GM19463 (cell line): ENCODE data around the gene FRA10AC1.

Experiments used
- ATAC-seq: cut with Tn5 transposase; IDR thresholded peaks from one replicate; pipeline ENCODE4 v1.9.1; 2021; ENCODE audit warnings: mild to moderate bottlenecking, moderate library complexity; ENCODE audit not compliant: unreplicated experiment

FRA10AC1 gene

DNA sequence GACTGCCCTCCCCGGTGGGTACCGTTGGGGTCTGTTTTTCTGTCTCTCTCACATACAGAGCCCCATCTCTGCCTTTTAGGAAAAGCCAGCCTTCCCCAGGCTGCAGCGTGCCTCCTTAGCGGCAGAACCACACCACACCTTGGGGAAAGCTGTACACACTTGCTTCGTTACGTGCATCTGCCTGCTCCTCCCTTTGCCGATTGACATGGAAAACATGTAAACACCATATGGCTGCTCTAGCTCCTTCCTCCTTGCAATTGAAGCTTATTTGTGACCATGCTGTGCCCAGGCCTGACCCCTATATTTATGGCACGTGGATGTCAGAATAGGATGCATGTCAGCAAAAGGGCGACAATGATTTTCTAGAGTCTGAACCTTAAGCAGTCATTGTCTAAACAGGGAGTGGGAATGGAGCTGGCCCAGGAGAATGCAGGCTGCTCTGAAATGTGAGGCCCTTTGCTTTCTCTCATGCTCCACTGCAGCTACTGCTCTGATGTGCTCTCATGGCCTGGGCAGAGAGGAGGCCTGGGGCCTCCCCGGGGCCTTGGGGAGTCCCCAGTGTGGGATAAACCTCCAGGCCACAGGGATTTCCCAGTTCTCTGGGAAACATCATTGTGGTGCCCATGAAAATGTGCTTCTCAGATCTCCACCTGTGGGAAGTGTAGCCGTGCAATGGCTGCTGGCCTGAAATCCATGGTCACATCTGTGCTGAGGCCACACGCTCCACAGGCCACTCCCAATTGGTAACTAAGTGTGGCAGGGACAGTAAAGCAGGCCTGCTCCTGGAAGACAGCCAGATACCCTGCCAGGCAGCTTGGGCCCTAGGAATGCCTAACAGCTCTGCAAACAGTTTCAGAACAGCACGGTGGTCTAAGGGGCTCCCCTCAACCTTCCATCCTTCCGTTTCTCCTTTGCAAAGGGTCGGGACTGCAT, 71.5 kb downstream of the FRA10AC1 start:
- ATAC-seq: no peak

DNA sequence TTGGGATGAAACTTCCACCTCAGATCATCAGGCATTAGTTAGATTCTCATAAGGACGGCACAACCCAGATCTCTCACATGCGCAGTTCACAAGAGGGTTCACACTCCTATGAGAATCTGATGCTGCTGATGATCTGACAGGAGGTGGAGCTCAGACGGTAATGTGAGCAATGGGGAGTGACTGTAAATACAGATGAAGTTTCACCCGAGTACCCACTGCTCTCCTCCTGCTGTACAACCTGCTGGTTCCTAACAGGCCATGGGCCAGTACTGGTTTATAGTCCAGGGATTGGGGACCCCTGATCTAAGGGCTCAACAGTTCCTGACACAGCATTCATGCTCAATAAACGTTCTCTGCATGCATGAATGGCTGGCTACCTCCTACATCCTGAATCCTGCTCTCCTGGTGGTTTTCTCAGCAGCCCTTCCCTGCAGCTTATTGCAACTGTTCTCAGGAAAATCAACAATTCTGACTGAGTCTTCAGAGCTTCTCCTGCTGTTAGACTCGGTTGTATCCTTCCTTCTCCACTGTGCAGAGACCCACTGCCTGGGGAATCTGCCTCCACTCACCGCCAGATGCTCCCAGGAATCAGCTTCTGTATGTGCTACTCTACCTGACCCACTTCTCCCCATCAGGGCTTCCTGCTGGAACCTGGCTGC, 72.6 kb downstream of the FRA10AC1 start:
- no peak for ATAC-seq

- no peak for ATAC-seq
Measured at GRCh38 chr10:93628858-93629257, 73.5 kb downstream of the FRA10AC1 start.

GRCh38 chr10:93622942-93623341, 79.5 kb downstream of the FRA10AC1 start:
- ATAC-seq: no peak

- no peak for ATAC-seq
Measured at GRCh38 chr10:93620925-93621324, 81.5 kb downstream of the FRA10AC1 start.
